Measurements from ENCODE around the gene SLC22A2.

Gene SLC22A2

DNA sequence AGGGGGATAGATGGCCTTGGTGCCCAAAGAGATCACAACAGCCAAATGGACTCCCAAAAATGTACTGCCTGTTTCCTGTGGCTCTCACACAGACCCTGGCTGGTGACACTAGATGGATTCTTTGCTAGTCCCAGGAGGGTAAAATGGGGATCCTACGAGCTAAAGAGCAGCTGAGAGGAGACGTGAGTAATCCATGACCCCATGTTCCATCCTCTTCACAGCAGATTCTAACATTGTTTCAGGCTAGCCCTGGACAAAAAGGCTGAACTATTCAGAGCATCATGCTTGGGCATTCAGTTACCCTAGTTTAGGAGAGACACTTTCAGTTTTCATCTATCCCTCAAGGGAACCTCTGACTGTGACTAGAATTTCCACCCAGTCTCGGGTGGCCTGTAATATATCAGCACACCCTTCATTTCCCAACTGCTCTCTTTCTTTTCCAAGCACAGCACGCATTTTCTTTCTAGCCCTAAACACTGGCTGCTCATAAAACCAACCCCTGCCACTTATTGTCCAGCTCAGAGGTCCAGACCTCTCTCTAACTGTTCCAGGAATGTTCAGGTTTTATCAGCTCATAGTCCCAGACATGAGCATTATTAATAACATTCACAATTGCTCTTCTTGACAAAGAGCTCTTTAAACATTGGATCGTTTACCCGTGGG, 88.5 kb downstream of the SLC22A2 start:
- no peak for DNase-seq (ENCODE audit: low read depth in 1 of 2, low spot score in 1 of 2)

DNA sequence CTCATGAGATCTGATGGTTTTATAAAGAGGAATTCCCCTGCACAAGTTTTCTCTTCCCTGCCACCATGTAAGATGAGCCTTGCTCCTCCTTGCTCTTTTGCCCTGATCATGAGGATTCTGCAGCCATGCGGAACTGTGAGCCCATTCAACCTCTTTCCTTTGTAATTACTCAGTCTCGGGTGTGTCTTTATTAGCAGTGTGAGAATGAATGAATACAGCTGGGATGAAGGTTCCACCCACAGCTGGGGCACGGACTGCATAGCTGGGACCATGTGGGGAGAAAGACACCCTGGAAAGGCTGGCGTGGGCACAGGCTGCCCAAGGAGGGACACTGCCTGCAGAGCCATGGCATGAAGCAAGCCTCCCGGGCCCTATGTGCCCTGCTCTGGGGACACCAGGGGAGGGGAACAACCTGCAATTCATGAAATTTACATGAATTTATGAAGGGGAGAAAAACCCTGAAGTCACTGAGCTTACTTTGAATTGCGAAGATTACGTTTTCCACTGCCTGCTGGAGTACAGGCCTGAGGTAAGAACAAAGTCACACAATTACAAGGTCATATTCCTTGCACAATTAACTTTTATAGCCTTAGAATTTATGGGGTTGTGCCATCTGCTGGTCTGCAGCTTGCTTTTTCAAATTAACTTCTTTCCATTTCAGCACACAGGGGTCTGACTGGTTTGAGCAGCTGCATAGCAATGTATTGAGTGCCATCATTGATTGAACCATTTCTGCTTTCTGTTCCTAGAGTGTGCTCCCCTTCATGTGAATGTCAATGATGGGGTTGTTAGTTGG, 90.8 kb downstream of the SLC22A2 start:
- no peak for DNase-seq (ENCODE audit: low read depth in 1 of 2, low spot score in 1 of 2)

Measured in stimulated activated CD4-positive, alpha-beta T cell treated with anti-CD3 and anti-CD28 coated beads, Interleukin-15, amount 100 ng/mL, for 1 hour (primary cell).